Measurements from ENCODE around the gene HS6ST1.

The HS6ST1 gene, protein sequence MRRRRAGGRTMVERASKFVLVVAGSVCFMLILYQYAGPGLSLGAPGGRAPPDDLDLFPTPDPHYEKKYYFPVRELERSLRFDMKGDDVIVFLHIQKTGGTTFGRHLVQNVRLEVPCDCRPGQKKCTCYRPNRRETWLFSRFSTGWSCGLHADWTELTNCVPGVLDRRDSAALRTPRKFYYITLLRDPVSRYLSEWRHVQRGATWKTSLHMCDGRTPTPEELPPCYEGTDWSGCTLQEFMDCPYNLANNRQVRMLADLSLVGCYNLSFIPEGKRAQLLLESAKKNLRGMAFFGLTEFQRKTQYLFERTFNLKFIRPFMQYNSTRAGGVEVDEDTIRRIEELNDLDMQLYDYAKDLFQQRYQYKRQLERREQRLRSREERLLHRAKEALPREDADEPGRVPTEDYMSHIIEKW

DNA sequence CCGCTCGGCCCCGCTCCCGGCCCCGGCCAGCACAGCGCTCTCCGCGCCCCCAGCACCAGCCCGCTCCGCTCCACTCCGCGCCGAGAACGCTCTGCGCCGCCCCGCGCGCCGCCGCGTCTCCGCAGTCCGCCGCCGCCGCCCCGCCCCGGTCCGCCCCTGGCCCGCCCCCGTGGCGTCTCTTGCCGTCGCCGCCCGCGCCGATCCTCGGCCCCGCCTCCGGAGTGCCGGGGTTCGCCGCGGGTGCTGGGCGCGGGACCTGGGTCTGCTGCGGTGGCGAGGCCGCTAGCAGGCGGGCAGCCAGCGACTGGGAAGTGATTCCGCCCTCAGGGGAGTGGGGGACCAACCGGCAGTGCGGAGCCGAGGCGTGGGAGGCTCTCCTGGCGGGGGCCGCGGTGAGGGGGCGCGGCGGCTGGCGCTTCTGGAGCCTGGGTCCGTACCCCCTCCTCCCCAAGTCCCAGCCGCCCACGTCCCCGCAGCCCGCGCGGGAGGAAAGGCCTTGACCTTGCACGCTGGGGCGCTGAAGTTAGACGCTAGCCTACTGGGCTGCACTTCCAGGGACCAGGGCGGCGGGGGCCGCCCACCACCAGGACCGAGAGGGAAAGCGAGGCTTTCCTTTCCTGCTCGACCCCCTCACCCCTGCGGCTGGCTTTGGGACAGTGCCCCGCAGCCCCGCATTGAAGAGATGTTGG is at the start of gene HS6ST1:
TSS of gene HS6ST1 (minus strand) at position 93 of the 689 bp plus-strand sequence. CDS start 305 bp downstream, outside the sequence.
- DNase-seq (ENCODE audit: low read depth in 2 of 2) = peak; percentile 74 to 89
- TF ChIP-seq, protein P1, sequence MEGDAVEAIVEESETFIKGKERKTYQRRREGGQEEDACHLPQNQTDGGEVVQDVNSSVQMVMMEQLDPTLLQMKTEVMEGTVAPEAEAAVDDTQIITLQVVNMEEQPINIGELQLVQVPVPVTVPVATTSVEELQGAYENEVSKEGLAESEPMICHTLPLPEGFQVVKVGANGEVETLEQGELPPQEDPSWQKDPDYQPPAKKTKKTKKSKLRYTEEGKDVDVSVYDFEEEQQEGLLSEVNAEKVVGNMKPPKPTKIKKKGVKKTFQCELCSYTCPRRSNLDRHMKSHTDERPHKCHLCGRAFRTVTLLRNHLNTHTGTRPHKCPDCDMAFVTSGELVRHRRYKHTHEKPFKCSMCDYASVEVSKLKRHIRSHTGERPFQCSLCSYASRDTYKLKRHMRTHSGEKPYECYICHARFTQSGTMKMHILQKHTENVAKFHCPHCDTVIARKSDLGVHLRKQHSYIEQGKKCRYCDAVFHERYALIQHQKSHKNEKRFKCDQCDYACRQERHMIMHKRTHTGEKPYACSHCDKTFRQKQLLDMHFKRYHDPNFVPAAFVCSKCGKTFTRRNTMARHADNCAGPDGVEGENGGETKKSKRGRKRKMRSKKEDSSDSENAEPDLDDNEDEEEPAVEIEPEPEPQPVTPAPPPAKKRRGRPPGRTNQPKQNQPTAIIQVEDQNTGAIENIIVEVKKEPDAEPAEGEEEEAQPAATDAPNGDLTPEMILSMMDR (IDR thresholded peaks at IDR 0.05; ENCODE audit: low read depth, low read length) = no peak
- H3K4me3 ChIP-seq (replicated peaks in 1 of 2; ENCODE audit: low read depth in 2 of 2, low read length in 2 of 2) = peak within 1 kb of the TSS; percentile 66 to 96

DNA sequence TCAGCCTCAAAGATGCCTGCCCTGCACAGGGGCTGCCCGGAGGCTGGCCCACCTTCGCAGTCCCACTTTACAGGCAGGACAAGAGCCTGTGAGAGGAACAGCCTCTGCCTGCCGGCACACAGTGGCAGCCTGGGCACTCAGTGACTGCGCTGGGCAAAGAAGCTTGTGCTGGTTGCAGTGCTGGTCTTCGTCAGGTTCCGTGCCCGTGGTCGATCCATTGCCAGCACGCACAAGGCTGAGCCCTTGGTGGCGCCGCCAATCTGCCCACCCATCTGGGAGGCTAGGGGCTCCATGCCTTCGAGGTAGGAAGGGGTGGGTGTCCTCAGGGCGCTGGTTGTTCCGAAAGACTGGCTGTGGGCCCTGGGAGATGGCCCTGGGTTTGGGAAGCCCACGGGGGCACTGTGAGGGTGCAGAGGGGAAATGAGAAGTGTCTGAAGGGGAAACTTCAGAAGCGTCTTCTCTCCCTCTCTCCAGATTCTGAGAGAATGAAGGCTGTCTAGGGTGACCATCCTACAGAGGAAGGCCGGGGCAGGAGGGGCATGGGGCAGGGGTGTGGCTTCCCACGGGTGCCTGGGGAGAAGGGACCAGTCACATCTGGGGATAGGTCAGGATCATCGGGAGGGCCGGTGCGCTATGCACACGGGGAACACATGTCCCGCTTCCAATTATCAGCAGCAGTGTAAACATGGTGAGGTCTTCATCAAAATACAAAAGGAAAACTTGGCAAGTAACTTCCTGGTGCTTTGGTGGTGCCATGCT is 49.1 kb upstream of the HS6ST1 start:
- TF ChIP-seq, protein P1 (IDR thresholded peaks at IDR 0.05; ENCODE audit: low read depth, low read length) = no peak
- no peak for DNase-seq (ENCODE audit: low read depth in 2 of 2)
- no peak overlapping the region for H3K4me3 ChIP-seq (replicated peaks in 1 of 2; ENCODE audit: low read depth in 2 of 2, low read length in 2 of 2)

DNA sequence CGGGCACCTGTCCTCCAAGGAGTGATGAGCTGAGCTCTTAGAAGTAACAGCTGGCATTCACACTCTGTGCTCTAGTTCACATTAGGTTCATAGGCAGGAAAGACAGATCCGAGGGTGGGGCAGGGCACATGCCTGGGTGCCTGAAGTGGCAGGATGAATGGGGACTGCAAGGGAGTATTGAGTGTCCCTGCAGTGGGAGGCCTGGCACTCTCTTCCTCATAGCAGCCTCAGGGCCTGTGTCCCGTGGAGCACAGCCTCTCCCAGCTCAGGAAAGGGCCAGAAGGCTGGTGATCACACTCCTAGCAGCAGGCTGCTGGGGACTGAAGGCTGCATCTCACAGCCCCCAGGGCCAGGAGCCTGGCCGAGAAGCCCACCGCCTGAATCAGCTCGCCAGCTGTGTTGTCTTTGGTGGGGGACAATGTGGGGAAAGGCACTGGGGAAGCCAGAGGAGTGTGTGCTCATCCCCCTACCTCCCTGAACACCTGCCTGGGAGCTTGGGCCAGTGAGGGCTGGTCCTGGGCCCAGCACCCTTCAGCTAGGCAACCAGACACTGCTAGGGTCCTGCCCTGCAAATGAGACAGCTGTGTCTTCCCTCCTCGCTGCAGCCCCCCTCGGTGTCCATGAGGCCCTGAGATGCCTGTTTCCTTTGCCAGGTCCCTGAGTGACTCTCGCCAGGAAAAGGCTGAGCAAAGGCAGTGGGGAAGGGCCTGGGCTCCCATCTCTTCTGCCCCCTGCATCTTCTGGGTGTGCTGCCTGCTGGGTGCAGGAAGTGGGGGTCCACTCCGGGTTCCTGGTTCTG is 48.2 kb upstream of the HS6ST1 start:
- no peak overlapping the region for H3K4me3 ChIP-seq (replicated peaks in 1 of 2; ENCODE audit: low read depth in 2 of 2, low read length in 2 of 2)
- no peak for DNase-seq (ENCODE audit: low read depth in 2 of 2)
- TF ChIP-seq, protein P1 (IDR thresholded peaks at IDR 0.05; ENCODE audit: low read depth, low read length) = no peak

DNA sequence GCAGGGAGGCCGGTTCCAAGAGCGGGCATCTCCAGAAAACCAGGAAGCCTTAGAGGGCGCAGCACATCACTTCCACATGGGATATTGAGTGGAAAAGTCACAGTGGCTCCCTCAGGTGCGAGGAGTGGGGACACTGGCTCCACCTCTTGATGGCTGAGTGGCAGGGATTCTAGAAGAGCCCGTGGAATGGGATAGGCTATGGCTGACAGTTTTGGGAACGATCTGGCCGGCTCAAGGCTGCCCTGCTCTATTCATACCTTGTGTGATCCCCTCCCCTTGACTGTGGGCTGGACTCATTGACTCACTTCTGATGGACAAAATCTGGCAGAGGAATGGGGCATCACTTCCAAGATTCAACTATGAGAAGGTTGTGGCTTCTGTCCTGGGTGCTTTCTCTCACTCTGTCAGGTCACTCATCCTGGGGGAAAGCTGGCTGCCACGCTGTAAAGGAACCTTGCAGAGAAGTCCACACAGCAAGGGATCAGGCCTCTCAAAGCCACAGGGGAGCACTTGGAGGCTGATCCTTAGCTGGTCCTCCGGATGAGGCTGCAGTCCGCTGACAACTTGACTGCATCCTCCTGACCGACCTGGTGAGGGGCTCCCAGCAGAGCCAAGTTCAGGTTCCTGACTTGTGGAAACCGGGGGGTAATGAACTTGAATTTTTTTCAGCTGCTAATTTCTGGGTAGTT is 46.7 kb upstream of the HS6ST1 start:
- H3K4me3 ChIP-seq (replicated peaks in 1 of 2; ENCODE audit: low read depth in 2 of 2, low read length in 2 of 2) = no peak overlapping the region
- DNase-seq (ENCODE audit: low read depth in 2 of 2) = no peak
- TF ChIP-seq, protein P1 (IDR thresholded peaks at IDR 0.05; ENCODE audit: low read depth, low read length) = no peak

DNA sequence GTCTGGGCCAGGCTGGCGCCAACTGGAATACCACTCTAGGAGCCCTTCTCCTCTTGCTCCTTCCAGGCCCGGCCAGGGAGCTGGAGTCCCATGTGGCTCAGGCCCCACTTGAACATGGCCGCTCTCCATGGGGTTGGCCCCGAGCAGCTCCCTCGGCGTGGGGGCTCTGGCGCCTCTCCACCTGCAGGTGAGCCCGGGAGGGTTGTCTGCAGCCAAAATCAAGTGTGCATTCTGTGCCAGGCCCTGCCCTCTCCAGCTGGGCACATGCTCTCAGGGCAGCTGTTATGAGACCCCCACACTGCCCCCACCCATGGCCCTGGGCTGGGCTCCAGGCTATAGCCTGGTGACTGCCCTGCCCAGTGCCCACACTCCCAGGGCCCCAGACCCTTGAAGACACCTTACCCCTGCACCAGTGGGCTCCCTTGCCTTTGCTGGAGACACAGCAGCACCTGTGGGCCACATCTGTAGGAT is 45.8 kb upstream of the HS6ST1 start:
- no peak for DNase-seq (ENCODE audit: low read depth in 2 of 2)
- TF ChIP-seq, protein P1 (IDR thresholded peaks at IDR 0.05; ENCODE audit: low read depth, low read length) = no peak

More for the DNA sequence above, 45.8 kb upstream of the HS6ST1 start:
- no peak overlapping the region for H3K4me3 ChIP-seq (replicated peaks in 1 of 2; ENCODE audit: low read depth in 2 of 2, low read length in 2 of 2)
